Dendritic cell treated with granulocyte-macrophage colony-stimulating factor and Interleukin-4, amounts not matched to agents 40 ng/mL and 50 ng/mL, for 4 days (primary cell): ENCODE measurements around the gene TAF6.
"Not testable (repeated sequence)": the region's sequence is repeated elsewhere in the genome, so short reads cannot be mapped to it uniquely, and the experiment has no call there.

ENCODE experiments used
- H3K27ac Mint-ChIP-seq: one replicate; pipeline ENCODE4 v1.8.0; 2022; ENCODE audit warnings: mild to moderate bottlenecking, mixed read lengths
- H3K27me3 Mint-ChIP-seq: one replicate; pipeline ENCODE4 v1.8.0; 2022; ENCODE audit warnings: mild to moderate bottlenecking, mixed read lengths
- H3K36me3 Mint-ChIP-seq: one replicate; pipeline ENCODE4 v1.8.0; 2022; ENCODE audit warnings: low read depth, mixed read lengths
- H3K4me1 Mint-ChIP-seq: one replicate; pipeline ENCODE4 v1.8.0; 2022; ENCODE audit warnings: low read depth, mixed read lengths
- H3K4me3 Mint-ChIP-seq: one replicate; pipeline ENCODE4 v1.8.0; 2022; ENCODE audit warnings: mild to moderate bottlenecking, moderate library complexity, mixed read lengths
- H3K9me3 Mint-ChIP-seq: one replicate; pipeline ENCODE4 v1.8.0; 2022; ENCODE audit warnings: mixed read lengths
- intact Hi-C: fragments of 100-400 bp; cut with micrococcal nuclease; formaldehyde crosslinking; loops from one replicate; pipeline ENCODE4 v1.15.0; 2022

Gene TAF6

GRCh38 chr7:100156331-100157068 is 37.3 kb upstream of the TAF6 start:
- Mint-ChIP-seq H3K27ac (peak overlapping the region; percentile 88), H3K36me3 (peaks cover 64% of the 10 kb centered on the region), H3K4me1 (peaks cover 71% of the 10 kb centered on the region), H3K27me3 (peaks cover 5% of the 10 kb centered on the region), H3K9me3 (no peaks in the 10 kb centered on the region), H3K4me3 (peak overlapping the region; percentile 76)
- intact Hi-C loops, result no loop called here

- peaks cover 79% of the 10 kb centered on the region for H3K4me1 Mint-ChIP-seq
- no peak overlapping the region for H3K27ac Mint-ChIP-seq
- peaks cover 72% of the 10 kb centered on the region for H3K36me3 Mint-ChIP-seq
- intact Hi-C loops, result no loop called here
- H3K4me3 Mint-ChIP-seq, result peak overlapping the region; percentile 17
- peaks cover 4% of the 10 kb centered on the region for H3K27me3 Mint-ChIP-seq
- no peaks in the 10 kb centered on the region for H3K9me3 Mint-ChIP-seq
These were observed 36.6 kb upstream of the TAF6 start for GRCh38 chr7:100155553-100156317.

- peak overlapping the region; percentile 75 for H3K27ac Mint-ChIP-seq
- no peaks in the 10 kb centered on the region for H3K27me3 Mint-ChIP-seq
- H3K4me3 Mint-ChIP-seq, result no peak overlapping the region
- H3K4me1 Mint-ChIP-seq, result peaks cover 87% of the 10 kb centered on the region
- intact Hi-C loops, result no loop called here
- H3K9me3 Mint-ChIP-seq, result no peaks in the 10 kb centered on the region
- peaks cover 80% of the 10 kb centered on the region for H3K36me3 Mint-ChIP-seq
These were observed 35.7 kb upstream of the TAF6 start for GRCh38 chr7:100154651-100155491.

GRCh38 chr7:100153708-100154535 is 34.8 kb upstream of the TAF6 start:
- H3K36me3 Mint-ChIP-seq, result peaks cover 86% of the 10 kb centered on the region
- intact Hi-C loops, result no loop called here
- peaks cover 84% of the 10 kb centered on the region for H3K4me1 Mint-ChIP-seq
- H3K27me3 Mint-ChIP-seq, result no peaks in the 10 kb centered on the region
- H3K27ac Mint-ChIP-seq, result peak overlapping the region; percentile 75
- no peaks in the 10 kb centered on the region for H3K9me3 Mint-ChIP-seq
- H3K4me3 Mint-ChIP-seq, result no peak overlapping the region

- Mint-ChIP-seq H3K27ac (peak overlapping the region; percentile 75), H3K4me1 (peaks cover 90% of the 10 kb centered on the region), H3K36me3 (peaks cover 92% of the 10 kb centered on the region), H3K27me3 (no peaks in the 10 kb centered on the region), H3K9me3 (no peaks in the 10 kb centered on the region), H3K4me3 (no peak overlapping the region)
- intact Hi-C loops, result no loop called here
These were observed 33.9 kb upstream of the TAF6 start for GRCh38 chr7:100152937-100153666.

- Mint-ChIP-seq H3K4me3 (peak overlapping the region; percentile 34), H3K4me1 (peaks cover 86% of the 10 kb centered on the region), H3K36me3 (peaks cover 87% of the 10 kb centered on the region), H3K27me3 (no peaks in the 10 kb centered on the region), H3K9me3 (no peaks in the 10 kb centered on the region), H3K27ac (peak overlapping the region; percentile 75)
- intact Hi-C loops, result no loop called here
These were observed 33.2 kb upstream of the TAF6 start for GRCh38 chr7:100152404-100152803.

- peaks cover 51% of the 10 kb centered on the region for H3K4me1 Mint-ChIP-seq
- peaks cover 50% of the 10 kb centered on the region for H3K36me3 Mint-ChIP-seq
- no peaks in the 10 kb centered on the region for H3K9me3 Mint-ChIP-seq
- peak within 1 kb of the TSS; percentile 98 for H3K27ac Mint-ChIP-seq
- H3K4me3 Mint-ChIP-seq, result peak within 1 kb of the TSS; percentile 99
- no peaks in the 10 kb centered on the region for H3K27me3 Mint-ChIP-seq
- intact Hi-C loops, result loop anchor here (1.0 kb wide), 2 partner anchors 10 to 29 kb away; partner anchors contain the start of genes GPC2, STAG3 and TRAPPC14
These were observed 29.6 kb upstream of the TAF6 start, which contains the start of gene LAMTOR4 for GRCh38 chr7:100148559-100149328. LAMTOR4 (plus strand) TSS chr7:100148918; CDS start chr7:100148973, 55 bp downstream.

- H3K9me3 Mint-ChIP-seq, result no peaks in the 10 kb centered on the region
- intact Hi-C loops, result loop anchor here (1.0 kb wide), 2 partner anchors 10 to 29 kb away; partner anchors contain the start of genes GPC2, STAG3 and TRAPPC14
- H3K27ac Mint-ChIP-seq, result peak overlapping the region; percentile 98
- no peaks in the 10 kb centered on the region for H3K27me3 Mint-ChIP-seq
- H3K4me1 Mint-ChIP-seq, result peaks cover 45% of the 10 kb centered on the region
- H3K36me3 Mint-ChIP-seq, result peaks cover 45% of the 10 kb centered on the region
- peak overlapping the region; percentile 99 for H3K4me3 Mint-ChIP-seq
These were observed 29.0 kb upstream of the TAF6 start for GRCh38 chr7:100148225-100148558.

GRCh38 chr7:100147278-100147677 is 28.1 kb upstream of the TAF6 start:
- Mint-ChIP-seq H3K4me1 (peaks cover 36% of the 10 kb centered on the region), H3K36me3 (peaks cover 35% of the 10 kb centered on the region), H3K4me3 (no peak overlapping the region), H3K27ac (no peak overlapping the region), H3K27me3 (no peaks in the 10 kb centered on the region), H3K9me3 (no peaks in the 10 kb centered on the region)
- intact Hi-C loops, result no loop called here

GRCh38 chr7:100146350-100146749 is 27.2 kb upstream of the TAF6 start:
- H3K9me3 Mint-ChIP-seq, H3K27ac Mint-ChIP-seq, intact Hi-C loops, H3K27me3 Mint-ChIP-seq, H3K4me3 Mint-ChIP-seq: not testable (repeated sequence)
- Mint-ChIP-seq H3K36me3 (peaks cover 26% of the 10 kb centered on the region), H3K4me1 (peaks cover 32% of the 10 kb centered on the region)

GRCh38 chr7:100142461-100142860 is 23.3 kb upstream of the TAF6 start:
- intact Hi-C loops, result no loop called here
- no peak overlapping the region for H3K27ac Mint-ChIP-seq
- no peaks in the 10 kb centered on the region for H3K36me3 Mint-ChIP-seq
- H3K9me3 Mint-ChIP-seq, result no peaks in the 10 kb centered on the region
- H3K4me3 Mint-ChIP-seq, result no peak overlapping the region
- no peaks in the 10 kb centered on the region for H3K27me3 Mint-ChIP-seq
- peaks cover 25% of the 10 kb centered on the region for H3K4me1 Mint-ChIP-seq

GRCh38 chr7:100141555-100141949 is 22.4 kb upstream of the TAF6 start:
- no peaks in the 10 kb centered on the region for H3K9me3 Mint-ChIP-seq
- H3K4me1 Mint-ChIP-seq, result peaks cover 25% of the 10 kb centered on the region
- H3K4me3 Mint-ChIP-seq, result no peak overlapping the region
- peak overlapping the region; percentile 56 for H3K27ac Mint-ChIP-seq
- intact Hi-C loops, result no loop called here
- H3K36me3 Mint-ChIP-seq, result no peaks in the 10 kb centered on the region
- no peaks in the 10 kb centered on the region for H3K27me3 Mint-ChIP-seq
